Heart right ventricle (tissue), 16 donors: ENCODE results near the gene CD59. TPM values are rescaled to one million over a fixed set of nuclear protein-coding genes. Genes with fewer than 3 reads are reported as not detected.

Source experiments
- ATAC-seq, 8 donors: fragments of 200-7000 bp; cut with Tn5 transposase; one replicate each; pipeline ENCODE4 v1.9.1; 2020; ENCODE audit warnings: mild to moderate bottlenecking in 8 of 8, moderate library complexity in 8 of 8, moderate number of reproducible peaks in 1 of 8
- DNase-seq, 2 donors: peaks; one replicate each; pipeline ENCODE4 v3.0.0-alpha.2; 2020
- H3K27ac ChIP-seq, 10 donors: fragments of 200-600 bp; sonication (generic) in 2 of 10; one replicate each; pipeline versions ENCODE4 v1.5.0 to v1.8.0; 2020 to 2022; ENCODE audit warnings: mild to moderate bottlenecking in 3 of 10
- H3K27me3 ChIP-seq, 7 donors: fragments of 200-600 bp; one replicate each; pipeline ENCODE4 v1.8.0; 2021 to 2022; ENCODE audit warnings: mild to moderate bottlenecking in 2 of 7
- H3K36me3 ChIP-seq, 9 donors: fragments of 200-600 bp; sonication (generic) in 1 of 9; one replicate each; pipeline versions ENCODE4 v1.5.0 to v1.8.0; 2020 to 2022; ENCODE audit warnings: mild to moderate bottlenecking in 2 of 9
- H3K4me1 ChIP-seq, 9 donors: fragments of 200-600 bp; sonication (generic) in 1 of 9; one replicate each; pipeline versions ENCODE4 v1.5.0 to v1.8.0; 2020 to 2022; ENCODE audit warnings: mild to moderate bottlenecking in 4 of 9
- H3K4me3 ChIP-seq, 10 donors: fragments of 200-600 bp; sonication (generic) in 2 of 10; one replicate each; pipeline versions ENCODE4 v1.5.0 to v1.8.0; 2020 to 2022; ENCODE audit warnings: mild to moderate bottlenecking in 7 of 10, moderate library complexity in 2 of 10
- H3K9me3 ChIP-seq, 11 donors: fragments of 200-600 bp in 10 of 11; sonication (generic) in 2 of 11; one replicate each; pipeline versions ENCODE4 v1.5.0 to v1.8.0; 2013 to 2022; ENCODE audit warnings: mild to moderate bottlenecking in 2 of 11, control low read depth in 1 of 11, moderate library complexity in 1 of 11
- WGBS, 2 donors: extraction: QIAGEN DNeasy Blood & Tissue Kit; methylation state at CpG; one replicate each; pipeline ENCODE4 v1.1.7; 2013; ENCODE audit warnings: inconsistent platforms in 1 of 2; 5-methylcytosine and 5-hydroxymethylcytosine counted together
- intact Hi-C, 10 donors: fragments of 100-400 bp; cut with DNase I; formaldehyde crosslinking; loops; one replicate each; pipeline versions ENCODE4 v1.11.1 to v1.14.2; 2022
- polyA plus RNA-seq, 2 donors: library from polyadenylated mRNA; stranded (reverse); fragments of 200-250 nt; gene quantifications; one replicate each; pipeline ENCODE4 v1.2.3, GENCODE V29; 2013
- total RNA-seq, 10 donors: library from RNA; stranded (reverse); fragmentation: NEBNext Ultra II Directional in 3 of 10; extraction: Animal tissue kit (Norgen Biotek cat#: 25700) in 3 of 10; gene quantifications; one replicate each; pipeline versions ENCODE4 v1.2.1 to v1.2.4, GENCODE V29; 2021 to 2023
- TF ChIP-seq, protein P1 (sequence below), 9 donors: fragments of 200-600 bp; sonication (generic) in 2 of 9; IDR thresholded peaks; one replicate each; pipeline versions ENCODE4 v1.5.0 to v1.8.0; 2021 to 2022; ENCODE audit warnings: antibody characterized with exemption in 9 of 9, mild to moderate bottlenecking in 5 of 9, moderate library complexity in 1 of 9
- donor health status: Arrhythmogenic right ventricular cardiomyopathy.
- donor health status: ischemic (EF 13 %, LVEDD 7.1; RV severe dilation, severe dysfunction).
- donor health status: healthy with polysubstance abuse.
- donor health status: DM: no; HTN: yes; CAD: no.
- donor health status: DM: no; HTN: no; CAD: no.
- donor health status: ischemic (EF 25% LVEDD 6.9; RV normal size, moderate dysfunction).
- donor health status: ischemic (EF 25% LVEDD 5.7; RV mildly dilated, moderate dysfunction).
- donor health status: healthy.
- donor health status: DM: yes; HTN: yes; CAD: no.
- donor health status: Ischemic cardiomyopathy.
- donor health status: ischemic (EF 35%, LVEDD 5.7; RV mildly dilated, moderate dysfunction).
- donor health status: nonischemic (EF 11% LVEDD 7.7; RV severe dilation, severe dysfunction).
- donor health status: DM: yes; HTN: yes; CAD: no.
- donor health status: PGD.
- donor health status: ischemic (EF 29% LVEDD 5.4; RV normal size, mild dysfunction).
- donor health status: nonischemic (EF 23%, LVEDD 6.1; RV moderate dilation, normal function).

Gene CD59
- total and polyA plus RNA-seq, 12 donors: 120 to 1,261 (median 753) TPM

DNA sequence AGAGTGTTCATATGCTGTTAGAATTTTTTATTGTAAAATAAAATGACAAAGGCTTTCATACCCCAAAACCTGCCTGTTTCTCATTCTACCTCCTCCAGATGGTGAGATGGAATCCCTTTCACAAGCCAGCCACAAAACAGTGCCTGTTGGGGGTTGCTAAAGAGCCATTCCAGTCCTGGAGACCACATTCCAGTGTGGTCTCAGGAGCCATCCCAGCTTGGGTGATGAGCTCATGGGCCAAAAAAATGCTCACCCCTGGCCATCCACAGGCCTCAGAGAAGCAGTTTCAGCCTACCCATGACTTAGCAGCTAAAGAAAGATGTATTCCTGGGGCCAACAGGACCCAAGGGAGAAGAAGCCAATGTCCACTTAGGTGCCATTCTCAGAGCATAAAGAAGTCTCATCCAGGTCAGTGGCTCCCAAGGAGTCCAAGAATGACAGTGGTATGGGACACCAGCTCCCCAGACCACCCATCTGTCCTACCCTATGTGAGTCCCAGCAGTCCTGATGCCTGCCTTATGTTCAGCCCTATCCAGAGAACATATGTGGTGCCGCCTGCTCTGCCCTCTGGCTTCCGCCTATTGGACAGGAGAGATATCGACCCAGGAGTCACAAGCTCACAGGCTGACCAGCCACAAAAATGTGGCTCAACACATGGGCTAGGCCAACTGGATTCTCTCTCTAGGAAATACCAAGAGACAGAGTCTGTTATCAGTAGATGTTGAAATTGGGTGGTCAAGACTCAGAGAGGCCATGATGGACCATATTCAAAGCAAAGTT is 62.0 kb downstream of the CD59 start:
- 98% methylated on average over 3 of the region's 3 CpGs for WGBS, 2 donors
- Histone ChIP-seq H3K4me1 (no peaks in the 10 kb centered on the region), H3K9me3 (peaks cover 0 to 13% (median 0%) of the 10 kb centered on the region in 11 donors), H3K27me3 (no peaks in the 10 kb centered on the region), H3K27ac (no peak overlapping the region), H3K4me3 (no peak overlapping the region), H3K36me3 (no peaks in the 10 kb centered on the region)
- ATAC-seq (peak in 1 of 8 donors; percentile 20), DNase-seq (no peak)
- intact Hi-C loops: loop anchor here in 2 of 10 donors (5.0 to 10.0 kb wide), 2 partner anchors 59 to 307 kb away; no protein-coding TSS in a partner anchor
- TF ChIP-seq, protein P1, sequence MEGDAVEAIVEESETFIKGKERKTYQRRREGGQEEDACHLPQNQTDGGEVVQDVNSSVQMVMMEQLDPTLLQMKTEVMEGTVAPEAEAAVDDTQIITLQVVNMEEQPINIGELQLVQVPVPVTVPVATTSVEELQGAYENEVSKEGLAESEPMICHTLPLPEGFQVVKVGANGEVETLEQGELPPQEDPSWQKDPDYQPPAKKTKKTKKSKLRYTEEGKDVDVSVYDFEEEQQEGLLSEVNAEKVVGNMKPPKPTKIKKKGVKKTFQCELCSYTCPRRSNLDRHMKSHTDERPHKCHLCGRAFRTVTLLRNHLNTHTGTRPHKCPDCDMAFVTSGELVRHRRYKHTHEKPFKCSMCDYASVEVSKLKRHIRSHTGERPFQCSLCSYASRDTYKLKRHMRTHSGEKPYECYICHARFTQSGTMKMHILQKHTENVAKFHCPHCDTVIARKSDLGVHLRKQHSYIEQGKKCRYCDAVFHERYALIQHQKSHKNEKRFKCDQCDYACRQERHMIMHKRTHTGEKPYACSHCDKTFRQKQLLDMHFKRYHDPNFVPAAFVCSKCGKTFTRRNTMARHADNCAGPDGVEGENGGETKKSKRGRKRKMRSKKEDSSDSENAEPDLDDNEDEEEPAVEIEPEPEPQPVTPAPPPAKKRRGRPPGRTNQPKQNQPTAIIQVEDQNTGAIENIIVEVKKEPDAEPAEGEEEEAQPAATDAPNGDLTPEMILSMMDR (IDR thresholded peaks at IDR 0.05): no peak

DNA sequence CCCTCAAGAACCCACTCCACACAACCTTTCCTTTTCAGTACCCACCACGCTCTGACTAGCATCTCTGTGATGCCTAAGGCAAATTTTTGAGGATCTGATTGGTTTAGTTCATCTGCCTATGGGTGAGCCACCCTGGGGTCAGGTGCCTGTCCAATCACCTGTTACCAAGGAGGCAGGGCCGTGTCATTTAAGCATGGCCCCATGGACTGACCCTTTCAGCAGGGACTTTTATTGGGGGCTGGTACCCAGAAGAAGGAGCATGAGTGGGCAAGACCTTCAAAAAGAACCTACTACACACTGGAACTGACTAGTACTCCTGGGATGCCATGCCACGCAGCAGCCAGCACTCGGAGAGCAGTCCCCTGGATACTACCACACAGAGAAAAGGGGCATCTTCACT is 64.0 kb downstream of the CD59 start:
- DNase-seq: no peak
- intact Hi-C loops: loop anchor here in 2 of 10 donors (5.0 to 10.0 kb wide), 2 partner anchors 57 to 305 kb away; no protein-coding TSS in a partner anchor
- 90 to 96% methylated on average over 4 of the region's 4 CpGs for WGBS, 2 donors
- Histone ChIP-seq H3K27ac (no peak overlapping the region), H3K27me3 (no peaks in the 10 kb centered on the region), H3K36me3 (no peaks in the 10 kb centered on the region), H3K4me3 (no peak overlapping the region), H3K4me1 (no peaks in the 10 kb centered on the region), H3K9me3 (peaks cover 0 to under 1% (median 0%) of the 10 kb centered on the region in 11 donors)
- TF ChIP-seq, protein P1 (IDR thresholded peaks at IDR 0.05): no peak
- no peak for ATAC-seq

DNA sequence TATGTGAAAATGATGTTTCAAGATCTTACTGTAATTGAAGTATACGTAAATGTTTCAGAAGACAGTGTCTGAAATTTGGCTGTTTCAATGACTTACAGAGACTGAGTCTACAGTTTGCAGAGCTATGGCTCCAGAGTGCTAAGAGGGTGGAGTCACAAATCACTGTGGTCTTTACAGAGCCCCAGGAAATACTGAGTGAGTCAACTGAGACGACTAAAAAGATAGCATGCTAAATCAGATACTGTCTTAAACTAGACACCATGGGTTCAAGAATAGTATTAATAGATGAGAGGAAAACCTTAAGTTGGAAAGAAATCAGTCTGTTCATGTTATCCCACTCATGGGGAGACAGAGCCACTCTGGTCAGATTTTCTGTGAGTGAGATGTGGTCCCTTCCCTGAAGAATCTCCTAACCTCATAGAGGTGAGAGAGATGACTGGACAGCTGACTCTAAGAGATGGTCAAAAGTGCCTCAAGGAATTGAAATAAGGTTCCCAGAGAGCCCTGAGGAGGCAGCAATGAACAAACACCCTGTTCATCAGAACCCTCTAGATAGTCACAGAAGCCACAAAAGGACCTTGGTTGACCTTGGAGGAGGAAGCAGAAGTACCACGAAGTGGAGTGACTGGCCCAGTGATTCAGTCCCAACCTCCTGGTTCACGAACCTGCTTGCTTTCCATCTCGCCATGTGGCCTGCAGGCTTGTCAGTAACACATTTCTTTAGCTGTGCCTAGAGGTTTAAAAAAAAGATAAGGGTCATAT is 65.8 kb downstream of the CD59 start:
- Histone ChIP-seq H3K4me1 (no peaks in the 10 kb centered on the region), H3K4me3 (no peak overlapping the region), H3K36me3 (no peaks in the 10 kb centered on the region), H3K27me3 (peaks cover 0 to 4% (median 0%) of the 10 kb centered on the region in 7 donors), H3K27ac (no peak overlapping the region), H3K9me3 (no peaks in the 10 kb centered on the region)
- DNase-seq: no peak
- intact Hi-C loops: loop anchor here in 2 of 10 donors (5.0 to 10.0 kb wide), 2 partner anchors 56 to 303 kb away; no protein-coding TSS in a partner anchor
- no peak for ATAC-seq
- 73 to 82% methylated on average over 5 of the region's 5 CpGs for WGBS, 2 donors
- TF ChIP-seq, protein P1 (IDR thresholded peaks at IDR 0.05): no peak

DNA sequence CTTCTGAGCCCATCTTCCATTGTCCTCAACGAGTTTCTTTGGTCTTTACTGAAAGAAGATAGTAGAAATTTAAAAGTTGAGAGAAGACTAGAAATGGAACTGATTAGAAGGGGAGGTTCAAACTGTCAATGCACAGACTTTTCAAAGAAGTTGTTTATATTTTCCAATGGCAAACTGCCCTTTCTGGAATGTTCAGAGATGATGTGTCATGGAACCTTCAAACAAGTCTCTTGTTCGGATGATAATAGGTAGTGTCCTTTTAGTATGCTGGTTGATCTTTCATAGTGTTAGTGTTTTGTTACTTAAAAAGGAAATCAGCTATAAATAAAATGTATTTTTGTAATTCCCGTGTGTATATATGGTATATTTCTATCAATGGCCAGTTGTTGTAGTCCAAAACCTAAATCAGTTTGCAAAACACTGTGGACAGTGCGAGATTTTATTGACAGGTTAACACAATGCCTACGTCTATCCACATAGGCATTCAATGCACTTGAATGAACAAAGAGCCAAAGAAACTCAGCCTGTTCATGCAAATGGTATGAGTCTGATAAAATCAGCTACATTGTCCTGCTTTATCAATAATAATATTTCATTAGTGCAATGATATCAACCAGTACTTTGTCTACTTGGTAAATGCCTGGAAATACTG is 66.5 kb downstream of the CD59 start:
- Histone ChIP-seq H3K27ac (no peak overlapping the region), H3K4me1 (no peaks in the 10 kb centered on the region), H3K36me3 (no peaks in the 10 kb centered on the region), H3K4me3 (no peak overlapping the region), H3K9me3 (no peaks in the 10 kb centered on the region), H3K27me3 (peaks cover 0 to 4% (median 0%) of the 10 kb centered on the region in 7 donors)
- intact Hi-C loops: loop anchor here in 2 of 10 donors (5.0 to 10.0 kb wide), 2 partner anchors 55 to 302 kb away; no protein-coding TSS in a partner anchor
- TF ChIP-seq, protein P1 (IDR thresholded peaks at IDR 0.05): no peak
- 87 to 88% methylated on average over 5 of the region's 5 CpGs for WGBS, 2 donors
- no peak for DNase-seq
- ATAC-seq: no peak
